HL-60 (cell line): ENCODE data around the gene ZNF334.

ENCODE experiments used
- DNase-seq, 2 experiments: peaks; one replicate each; pipeline ENCODE4 v3.0.0-alpha.2; 2010 to 2020; ENCODE audit warnings: low read depth in 1 of 2, low spot score in 1 of 2
- H3K27ac ChIP-seq: fragments of 250-450 bp; sonication (Bioruptor Pico); replicated peaks from 2 replicates; pipeline ENCODE4 v1.5.1; 2020; ENCODE audit warnings: mild to moderate bottlenecking, moderate library complexity
- H3K27me3 ChIP-seq: fragments of 250-450 bp; sonication (Bioruptor Pico); 2 replicates; pipeline ENCODE4 v1.5.1; 2021; ENCODE audit warnings: mild to moderate bottlenecking, moderate library complexity; ENCODE audit not compliant: insufficient read depth, poor library complexity, severe bottlenecking
- H3K4me3 ChIP-seq: replicated peaks from 2 replicates; pipeline ENCODE4 v1.5.1; 2011; ENCODE audit warnings: mild to moderate bottlenecking, control low read depth, low read length; ENCODE audit not compliant: insufficient read depth
- GABPA ChIP-seq: IDR thresholded peaks from 2 replicates; pipeline ENCODE4 v1.6.1; 2012; ENCODE audit warnings: low read depth
- POLR2AphosphoS5 ChIP-seq: IDR thresholded peaks from 2 replicates; pipeline ENCODE4 v1.6.1; 2012; ENCODE audit warnings: low read depth
- REST ChIP-seq: IDR thresholded peaks from 2 replicates; pipeline ENCODE4 v1.6.1; 2012; ENCODE audit warnings: low read depth; ENCODE audit not compliant: insufficient replicate concordance
- SPI1 ChIP-seq: IDR thresholded peaks from 2 replicates; pipeline ENCODE4 v1.6.1; 2012; ENCODE audit warnings: low read depth, mild to moderate bottlenecking, borderline replicate concordance
- TF ChIP-seq, protein P1 (sequence below): IDR thresholded peaks from one replicate; pipeline ENCODE4 v1.5.1; 2011; ENCODE audit warnings: low read length, control low read depth, inconsistent platforms; ENCODE audit not compliant: insufficient read depth

The ZNF334 gene

DNA sequence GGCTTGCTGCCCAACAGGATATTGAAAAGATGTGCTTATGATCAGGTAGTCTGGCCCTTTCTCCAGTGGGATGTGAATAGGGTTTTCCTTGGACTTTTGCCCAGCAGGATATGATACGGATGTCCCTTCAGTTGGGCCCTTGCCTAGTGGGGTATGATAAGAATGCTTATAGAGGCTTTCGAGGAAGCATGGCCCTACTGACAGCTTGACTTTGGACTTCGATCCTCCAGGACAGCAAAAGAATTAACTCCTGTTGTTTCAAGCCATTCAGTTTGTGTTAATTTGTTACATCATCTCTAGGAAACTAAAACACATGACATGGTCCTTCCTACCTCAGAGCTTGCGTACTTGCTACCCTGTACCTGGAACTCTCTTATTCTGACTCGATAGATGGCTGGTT lies 9.7 kb upstream of the ZNF334 start:
- Histone ChIP-seq H3K4me3 (no peak overlapping the region), H3K27ac (no peak overlapping the region), H3K27me3 (no peaks in the 10 kb centered on the region)
- TF ChIP-seq POLR2AphosphoS5: no peak
- TF ChIP-seq SPI1: no peak
- TF ChIP-seq, protein P1, sequence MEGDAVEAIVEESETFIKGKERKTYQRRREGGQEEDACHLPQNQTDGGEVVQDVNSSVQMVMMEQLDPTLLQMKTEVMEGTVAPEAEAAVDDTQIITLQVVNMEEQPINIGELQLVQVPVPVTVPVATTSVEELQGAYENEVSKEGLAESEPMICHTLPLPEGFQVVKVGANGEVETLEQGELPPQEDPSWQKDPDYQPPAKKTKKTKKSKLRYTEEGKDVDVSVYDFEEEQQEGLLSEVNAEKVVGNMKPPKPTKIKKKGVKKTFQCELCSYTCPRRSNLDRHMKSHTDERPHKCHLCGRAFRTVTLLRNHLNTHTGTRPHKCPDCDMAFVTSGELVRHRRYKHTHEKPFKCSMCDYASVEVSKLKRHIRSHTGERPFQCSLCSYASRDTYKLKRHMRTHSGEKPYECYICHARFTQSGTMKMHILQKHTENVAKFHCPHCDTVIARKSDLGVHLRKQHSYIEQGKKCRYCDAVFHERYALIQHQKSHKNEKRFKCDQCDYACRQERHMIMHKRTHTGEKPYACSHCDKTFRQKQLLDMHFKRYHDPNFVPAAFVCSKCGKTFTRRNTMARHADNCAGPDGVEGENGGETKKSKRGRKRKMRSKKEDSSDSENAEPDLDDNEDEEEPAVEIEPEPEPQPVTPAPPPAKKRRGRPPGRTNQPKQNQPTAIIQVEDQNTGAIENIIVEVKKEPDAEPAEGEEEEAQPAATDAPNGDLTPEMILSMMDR: no peak
- no peak for TF ChIP-seq REST
- no peak for TF ChIP-seq GABPA
- no peak for DNase-seq

DNA sequence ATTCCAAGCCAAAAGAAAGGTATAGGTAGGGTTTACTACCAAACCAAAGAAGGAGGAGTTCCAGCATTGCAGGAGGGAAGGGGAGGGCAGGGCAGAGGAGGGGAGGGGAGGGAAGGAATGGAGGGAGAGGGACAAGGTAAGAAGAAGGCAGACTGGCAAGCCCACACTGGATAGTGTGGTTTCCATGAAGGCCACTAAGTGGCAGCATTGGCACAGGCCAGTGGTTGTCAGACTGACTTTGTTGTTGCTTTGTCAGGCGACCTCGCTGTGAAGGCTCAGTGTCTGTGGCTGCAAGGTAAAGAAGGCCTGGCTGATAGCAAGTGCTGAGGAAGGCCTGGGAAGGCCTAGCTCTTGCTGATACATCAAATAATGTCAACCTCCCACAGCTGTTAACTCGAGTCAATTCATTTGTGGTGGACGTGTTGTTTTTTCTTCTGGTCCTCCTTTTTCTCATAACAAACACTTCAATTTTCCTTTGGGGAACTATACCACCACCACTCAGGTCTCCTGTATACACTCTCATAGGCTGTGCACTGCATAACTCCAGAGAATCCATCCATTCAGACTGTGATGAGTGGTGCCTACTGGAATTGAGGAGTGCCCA lies 7.7 kb upstream of the ZNF334 start:
- Histone ChIP-seq H3K27ac (no peak overlapping the region), H3K4me3 (no peak overlapping the region), H3K27me3 (no peaks in the 10 kb centered on the region)
- peak; percentile 49 to 60 for DNase-seq
- no peak for TF ChIP-seq GABPA
- TF ChIP-seq POLR2AphosphoS5: no peak
- TF ChIP-seq, protein P1: peak; percentile 84
- no peak for TF ChIP-seq REST

- TF ChIP-seq SPI1 (no peak), POLR2AphosphoS5 (no peak)
- Histone ChIP-seq H3K4me3 (no peak overlapping the region), H3K27ac (no peak overlapping the region), H3K27me3 (no peaks in the 10 kb centered on the region)
- DNase-seq: no peak
Observed at GRCh38 chr20:46520540-46520939, 7.2 kb upstream of the ZNF334 start.

GRCh38 chr20:46519471-46520068 lies 6.2 kb upstream of the ZNF334 start:
- H3K27ac ChIP-seq: no peak overlapping the region
- DNase-seq: no peak
- no peaks in the 10 kb centered on the region for H3K27me3 ChIP-seq
- no peak overlapping the region for H3K4me3 ChIP-seq
- TF ChIP-seq, protein P1: no peak
- TF ChIP-seq REST (no peak), SPI1 (no peak), POLR2AphosphoS5 (no peak), GABPA (no peak)
